ENCODE measurements around the gene BET1L. TPM values are rescaled to one million over a fixed set of nuclear protein-coding genes. Genes with fewer than 3 reads are reported as not detected.

Gene BET1L
- total and polyA plus RNA-seq, 10 of the 15 experiments (the other 5 are each of a cell fraction or from before 2014, with no cell fraction given) = 6.7 to 55.4 (median 39.7) TPM

- 94% methylated on average over 8 of the region's 8 CpGs for WGBS (ENCODE audit: insufficient coverage, insufficient replicate concordance, low lambda C conversion rate, missing lambda C conversion rate)
- Histone ChIP-seq H3K36me3 (ENCODE audit: control insufficient read depth in 2 of 2, insufficient read depth in 2 of 2, low read length in 1 of 2) (peaks cover 17 to 18% of the 10 kb centered on the region in 2 experiments; a peak in 3 of 4 replicates), H3K4me2 (ENCODE audit: control insufficient read depth, insufficient read depth) (no peak overlapping the region), H3K79me2 (ENCODE audit: control insufficient read depth, insufficient read depth, low read length) (no peaks in the 10 kb centered on the region), H3K27me3 (replicated peaks in 1 of 2; ENCODE audit: control insufficient read depth in 2 of 2, insufficient read depth in 2 of 2, low read length in 1 of 2) (no peaks in the 10 kb centered on the region), H2AFZ (ENCODE audit: control insufficient read depth, low read depth, low read length) (no peak overlapping the region), H3K27ac (ENCODE audit: control insufficient read depth, insufficient read depth) (no peak overlapping the region), H3K4me1 (ENCODE audit: control insufficient read depth, insufficient read depth, low read length) (peaks cover 10% of the 10 kb centered on the region), H3K9ac (ENCODE audit: control insufficient read depth, insufficient read depth, low read length) (no peak overlapping the region), H3K9me3 (replicated peaks; ENCODE audit: control insufficient read depth, insufficient read depth, low read length) (no peaks in the 10 kb centered on the region), H3K4me3 (no peak overlapping the region), H4K20me1 (ENCODE audit: control insufficient read depth, insufficient read depth) (no peaks in the 10 kb centered on the region)
- BruUV-seq (replicated peaks) = no TSS peak
- ChIA-PET SMC1A (ENCODE audit: uncharacterized antibody, unreplicated experiment) (interaction anchor here (0.9 to 5.6 kb wide), 4 partner anchors 14 to 110 kb away, joined by 3 to 38 read pairs (median 10); partner anchors contain the start of gene PSMD13), RAD21 (ENCODE audit: unreplicated experiment) (interaction anchor here (1.4 kb wide), 1 partner anchor 113 kb away, joined by 3 read pairs; no protein-coding TSS in a partner anchor), CTCF (interaction anchor here (1.0 to 3.3 kb wide), 2 partner anchors 9 to 14 kb away, joined by 5 to 37 read pairs; no protein-coding TSS in a partner anchor), POLR2A (no interaction called here)
- no peak for TF ChIP-seq PRDM15 (CRISPR knock-in tag; IDR thresholded peaks at IDR 0.05)
- in situ Hi-C loops (cut with MboI) (loop anchor here (5.0 kb wide), 1 partner anchor 105 kb away; no protein-coding TSS in a partner anchor), intact Hi-C loops (cut with micrococcal nuclease; ENCODE audit: unreplicated experiment) (no loop called here)
- ATAC-seq (no peak), FAIRE-seq (no peak), DNase-seq (ENCODE audit: low read depth, low spot score) (no peak)
These were observed 45.5 kb upstream of the BET1L start for GRCh38 chr11:252666-253065.

Data from GM12878 (cell line).